HG02763 (cell line): ENCODE data around the gene ANKEF1.

Experiments
- ATAC-seq: cut with Tn5 transposase; IDR thresholded peaks from one replicate; pipeline ENCODE4 v1.9.1; 2021; ENCODE audit warnings: mild to moderate bottlenecking, moderate library complexity; ENCODE audit not compliant: unreplicated experiment

The ANKEF1 gene

GRCh38 chr20:10034717-10035571 lies at the start of gene ANKEF1:
TSS of gene ANKEF1 (plus strand) at chr20:10034987. CDS start at chr20:10038302, 3,315 bp downstream.
- peak; percentile 88 for ATAC-seq

- ATAC-seq = no peak
Measured at GRCh38 chr20:9985281-9985680, 49.5 kb upstream of the ANKEF1 start.

GRCh38 chr20:9985773-9986172 lies 49.0 kb upstream of the ANKEF1 start:
- no peak for ATAC-seq

- no peak for ATAC-seq
Measured at GRCh38 chr20:9989066-9989724, 45.6 kb upstream of the ANKEF1 start.

DNA sequence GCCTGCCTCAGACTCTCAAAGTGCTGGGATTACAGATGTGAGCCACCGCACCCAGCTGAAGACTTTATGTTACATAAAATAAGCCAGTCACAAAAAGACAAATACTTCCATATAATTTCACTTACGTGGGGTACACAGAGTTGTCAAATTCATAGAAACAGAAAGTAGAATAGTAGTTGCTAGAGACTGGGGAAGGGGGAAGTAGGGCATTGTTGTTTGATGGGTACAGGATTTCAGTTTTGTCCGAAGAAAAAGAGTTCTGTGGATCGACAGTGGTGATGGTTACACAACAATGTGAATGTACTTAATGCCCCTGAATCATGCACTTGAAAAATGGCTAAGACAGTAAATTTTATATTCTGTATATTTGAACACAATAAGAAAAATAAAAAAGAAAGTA lies 41.6 kb upstream of the ANKEF1 start:
- ATAC-seq = no peak

DNA sequence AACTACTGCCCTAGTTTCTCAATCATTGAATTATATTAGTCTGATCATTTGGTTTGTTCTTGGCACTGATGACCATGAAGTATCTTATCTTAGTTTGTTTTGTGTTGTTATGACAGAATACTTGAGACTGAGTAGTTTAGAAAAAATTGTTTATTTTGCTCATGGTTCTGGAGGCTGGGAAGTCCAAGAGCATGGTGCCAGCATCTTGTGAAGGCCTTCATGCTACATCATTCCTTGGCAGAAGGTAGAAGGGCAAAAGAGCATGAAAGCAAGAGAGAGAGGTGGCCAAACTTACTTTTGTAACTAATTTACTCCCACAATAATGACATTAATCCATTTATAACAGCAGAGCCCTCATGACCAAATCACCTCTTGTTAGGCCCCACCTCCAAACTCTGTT lies 40.1 kb upstream of the ANKEF1 start:
- ATAC-seq = no peak

DNA sequence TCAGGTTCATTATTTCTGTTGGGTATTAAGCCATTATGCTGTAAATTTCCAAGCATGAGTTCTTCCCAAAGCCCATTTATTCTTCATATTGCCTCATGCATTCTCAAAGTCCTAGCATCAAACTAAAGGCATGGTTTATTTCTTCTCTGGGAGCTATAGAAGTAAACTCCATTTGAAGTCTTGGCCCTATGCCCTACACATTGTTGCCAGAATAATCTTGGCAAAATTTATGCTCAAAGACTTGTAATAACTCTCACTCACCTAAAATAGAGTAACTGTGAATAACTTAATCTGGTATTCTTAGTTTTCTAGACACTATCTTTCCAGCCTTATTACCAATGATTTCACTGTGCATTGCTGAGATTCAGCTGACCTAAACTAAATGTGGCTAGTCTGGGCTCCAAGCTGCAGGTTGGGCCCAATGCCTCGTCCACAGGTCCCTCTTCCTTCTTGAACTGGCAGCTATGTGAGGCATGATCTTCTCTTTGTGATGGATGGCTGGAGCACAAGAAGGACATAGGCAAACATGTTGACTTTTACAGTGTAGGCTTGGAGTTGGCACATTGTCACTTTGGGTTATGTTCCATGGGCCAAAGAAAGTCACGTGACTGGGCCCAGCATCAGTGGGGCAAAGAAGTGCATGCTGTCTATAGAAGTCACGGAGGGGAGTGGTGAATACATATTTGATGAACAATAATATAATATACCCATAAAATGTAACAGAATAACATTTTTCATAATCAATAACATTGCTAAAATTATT lies 39.1 kb upstream of the ANKEF1 start:
- ATAC-seq = no peak

DNA sequence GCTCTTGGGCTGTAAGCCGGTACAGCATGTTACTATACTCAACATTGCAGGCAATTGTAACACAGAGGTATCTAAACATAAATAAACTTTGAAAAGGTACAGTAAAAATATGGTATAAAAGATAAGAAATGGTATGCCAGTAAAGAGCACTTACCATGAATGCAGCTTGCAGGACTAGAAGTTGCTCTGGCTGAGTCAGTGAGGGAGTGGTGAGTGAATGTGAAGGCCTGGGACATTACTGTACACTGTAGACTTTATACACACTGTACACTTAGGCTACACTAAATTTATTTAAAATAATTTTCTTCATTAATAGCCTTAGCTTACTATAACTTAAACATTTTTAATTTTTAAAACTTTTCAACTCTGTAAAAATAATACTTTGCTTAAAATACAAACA lies 37.8 kb upstream of the ANKEF1 start:
- ATAC-seq = no peak

GRCh38 chr20:9999645-10000044 lies 35.1 kb upstream of the ANKEF1 start:
- no peak for ATAC-seq

GRCh38 chr20:10002866-10003265 lies 31.9 kb upstream of the ANKEF1 start:
- ATAC-seq = no peak

GRCh38 chr20:10004900-10005299 lies 29.9 kb upstream of the ANKEF1 start:
- ATAC-seq = no peak

DNA sequence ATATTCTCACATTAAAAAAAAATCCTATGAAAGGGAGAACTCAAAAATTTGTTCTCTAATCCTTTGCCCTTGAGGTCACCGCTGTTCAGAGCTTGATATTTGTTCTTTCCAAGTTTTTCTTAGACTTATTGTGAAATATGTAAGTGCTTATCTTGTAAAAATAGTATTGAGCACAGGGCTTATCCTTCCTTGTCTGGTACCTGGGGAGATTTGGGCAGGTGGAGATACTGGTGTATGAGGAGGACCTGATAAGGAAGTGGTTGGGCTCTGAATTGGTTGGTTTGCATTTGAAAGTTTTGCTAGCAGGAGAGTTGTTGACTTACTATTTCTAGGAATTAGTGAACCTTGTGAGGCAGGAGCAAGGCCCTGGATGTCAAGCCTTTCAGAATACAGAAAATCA lies 28.9 kb upstream of the ANKEF1 start:
- no peak for ATAC-seq

DNA sequence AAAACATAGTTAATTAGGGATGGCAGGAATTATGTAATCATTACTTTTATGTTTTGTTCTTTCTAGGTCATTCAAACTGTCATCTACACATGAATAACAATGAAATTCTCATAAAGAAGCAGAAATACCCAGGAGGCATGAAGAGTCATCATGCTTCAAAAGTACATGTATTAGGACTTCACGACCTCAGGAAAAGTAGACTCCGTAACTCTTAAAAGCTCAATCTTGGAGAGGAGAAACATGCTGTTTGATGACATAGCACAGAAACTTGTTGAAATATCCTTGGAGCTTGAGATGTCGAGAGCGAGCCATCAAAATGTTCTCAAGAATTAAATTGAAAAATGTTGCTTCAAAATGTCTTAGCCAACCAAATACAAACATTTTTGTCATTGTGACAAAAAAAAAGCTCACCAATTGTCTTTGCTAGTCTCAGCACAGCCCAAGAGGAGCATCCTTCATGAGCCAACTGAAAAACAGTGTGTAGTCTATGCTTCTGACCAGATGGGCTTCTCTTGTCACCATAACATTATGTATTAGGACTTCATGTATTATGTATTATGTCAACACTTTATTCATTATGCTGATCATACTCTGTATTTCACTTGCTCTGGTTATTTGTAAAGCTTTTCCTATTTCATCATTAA lies 28.2 kb upstream of the ANKEF1 start:
- no peak for ATAC-seq

DNA sequence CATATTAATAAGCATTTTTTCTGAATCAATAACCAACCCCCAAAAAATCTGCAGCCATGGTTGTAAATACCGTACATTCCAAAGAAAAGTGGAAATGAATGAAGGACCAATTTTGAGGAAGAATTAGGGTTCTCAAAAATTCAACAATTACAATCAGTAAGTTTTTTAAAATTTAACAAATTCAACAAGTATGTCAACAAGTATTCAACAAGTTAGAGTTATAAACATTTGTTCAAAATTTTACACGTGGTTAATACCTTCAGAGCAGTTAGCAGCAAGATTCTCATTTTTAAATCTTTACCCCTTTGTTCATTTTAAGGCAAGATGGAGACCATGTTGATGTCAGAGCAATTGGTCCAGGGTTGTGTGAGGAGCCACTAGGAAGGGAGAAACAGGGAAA lies 27.6 kb upstream of the ANKEF1 start:
- no peak for ATAC-seq

DNA sequence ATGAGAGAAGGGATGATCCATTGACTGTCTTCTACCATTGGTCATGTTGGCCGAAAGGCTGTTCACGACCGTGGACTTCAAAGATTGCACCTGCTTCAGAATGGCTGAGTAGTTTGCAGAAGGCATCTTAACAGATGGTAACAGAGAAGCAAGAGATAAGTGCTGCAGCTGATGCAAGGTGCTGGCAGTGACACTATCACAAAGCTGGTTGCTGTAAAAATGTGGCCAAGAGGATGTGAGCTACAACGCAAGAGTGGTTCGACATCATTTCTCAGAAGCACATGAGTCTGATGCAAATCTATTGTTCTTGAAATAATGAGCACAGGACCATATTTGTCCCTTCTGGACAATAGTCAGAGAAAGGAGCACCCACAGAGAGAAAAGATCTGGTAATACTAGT lies 27.0 kb upstream of the ANKEF1 start:
- no peak for ATAC-seq

- no peak for ATAC-seq
Measured at GRCh38 chr20:10012464-10012863, 22.3 kb upstream of the ANKEF1 start.

- no peak for ATAC-seq
Measured at GRCh38 chr20:10014431-10014830, 20.4 kb upstream of the ANKEF1 start.

- ATAC-seq = no peak
Measured at GRCh38 chr20:10020937-10021336, 13.8 kb upstream of the ANKEF1 start.

- no peak for ATAC-seq
Measured at GRCh38 chr20:10022625-10023024, 12.2 kb upstream of the ANKEF1 start.

- no peak for ATAC-seq
Measured at GRCh38 chr20:10023911-10024310, 10.9 kb upstream of the ANKEF1 start.
